BLaER1 treated with 17β-estradiol and CSF1 and Interleukin-3, amounts not matched to agents 10 nM and 100 nM (cell line): ENCODE data around the gene NFS1.

ENCODE experiments used
- H3K27ac ChIP-seq, 11 experiments: shearing (Covaris generic); formaldehyde crosslinking; 2 replicates each; pipeline ENCODE4 v1.8.1; 2022
- H3K27me3 ChIP-seq, 11 experiments: shearing (Covaris generic); formaldehyde crosslinking; 2 replicates each; pipeline ENCODE4 v1.8.1; 2022
- H3K36me3 ChIP-seq, 11 experiments: shearing (Covaris generic); formaldehyde crosslinking; 2 replicates each; pipeline ENCODE4 v1.8.1; 2022
- H3K4me1 ChIP-seq, 10 experiments: shearing (Covaris generic); formaldehyde crosslinking; 2 replicates each; pipeline ENCODE4 v1.8.1; 2022
- H3K4me2 ChIP-seq, 11 experiments: shearing (Covaris generic); formaldehyde crosslinking; 2 replicates each; pipeline ENCODE4 v1.8.1; 2022
- H3K4me3 ChIP-seq, 10 experiments: shearing (Covaris generic); formaldehyde crosslinking; 2 replicates each; pipeline ENCODE4 v1.8.1; 2022
- H3K9ac ChIP-seq, 11 experiments: shearing (Covaris generic); formaldehyde crosslinking; 2 replicates each; pipeline ENCODE4 v1.8.1; 2022
- H3K9me3 ChIP-seq, 11 experiments: shearing (Covaris generic); formaldehyde crosslinking; replicated peaks in 1 of 11; 2 replicates each; pipeline ENCODE4 v1.8.1; 2022
- H4K20me1 ChIP-seq, 11 experiments: shearing (Covaris generic); formaldehyde crosslinking; 2 replicates each; pipeline ENCODE4 v1.8.1; 2022
- Cebpa-rat ChIP-seq, 11 experiments: shearing (Covaris generic); IDR thresholded peaks; 2 replicates each; pipeline ENCODE4 v1.8.1; 2022

NFS1 gene

GRCh38 chr20:35738410-35739179, 39.4 kb upstream of the NFS1 start:
- Histone ChIP-seq H4K20me1 (peaks cover 77 to 79% (median 78%) of the 10 kb centered on the region in 11 experiments), H3K9ac (peak overlapping the region in 3 of 11 experiments; percentile 44 to 61 (median 45); a peak in 5 of 22 replicates), H3K36me3 (peaks cover 72 to 76% (median 74%) of the 10 kb centered on the region in 11 experiments), H3K27ac (no peak overlapping the region), H3K4me3 (peak overlapping the region in 8 of 10 experiments; percentile 15 to 88 (median 36); a peak in 11 of 20 replicates), H3K9me3 (no peaks in the 10 kb centered on the region), H3K4me2 (peak overlapping the region; percentile 58 to 98 (median 89)), H3K4me1 (peaks cover 29 to 64% (median 43%) of the 10 kb centered on the region in 10 experiments), H3K27me3 (no peaks in the 10 kb centered on the region)
- TF ChIP-seq Cebpa-rat (IDR thresholded peaks at IDR 0.05), result no peak

- Histone ChIP-seq H3K9me3 (no peaks in the 10 kb centered on the region), H3K9ac (no peak overlapping the region), H4K20me1 (peaks cover 84 to 86% (median 85%) of the 10 kb centered on the region in 11 experiments), H3K27me3 (no peaks in the 10 kb centered on the region), H3K4me2 (peak overlapping the region; percentile 32 to 98 (median 83); a peak in 14 of 22 replicates), H3K27ac (no peak overlapping the region), H3K4me1 (peaks cover 22 to 62% (median 36%) of the 10 kb centered on the region in 10 experiments), H3K4me3 (peak overlapping the region in 3 of 10 experiments; percentile 28 to 41 (median 38); a peak in 4 of 20 replicates), H3K36me3 (peaks cover 79 to 83% (median 81%) of the 10 kb centered on the region in 11 experiments)
- TF ChIP-seq Cebpa-rat (IDR thresholded peaks at IDR 0.05), result no peak
Observed at GRCh38 chr20:35737865-35738333, 38.7 kb upstream of the NFS1 start.

- H3K27ac ChIP-seq, result no peak overlapping the region
Observed at GRCh38 chr20:35735826-35736470, 36.8 kb upstream of the NFS1 start.

GRCh38 chr20:35734777-35735649, 35.9 kb upstream of the NFS1 start:
- no peaks in the 10 kb centered on the region for H3K9me3 ChIP-seq
- peaks cover 14 to 69% (median 32%) of the 10 kb centered on the region in 10 experiments for H3K4me1 ChIP-seq
- peaks cover 99 to 100% (median 100%) of the 10 kb centered on the region in 11 experiments for H4K20me1 ChIP-seq
- H3K36me3 ChIP-seq, result peaks cover 99 to 100% (median 100%) of the 10 kb centered on the region in 11 experiments
- no peak for TF ChIP-seq Cebpa-rat (IDR thresholded peaks at IDR 0.05)
- H3K4me2 ChIP-seq, result peak overlapping the region in 3 of 11 experiments; percentile 9 to 38 (median 19); a peak in 3 of 22 replicates
- H3K27me3 ChIP-seq, result no peaks in the 10 kb centered on the region
- peak overlapping the region in 1 of 11 experiments; percentile 59; a peak in 1 of 22 replicates for H3K9ac ChIP-seq
- H3K4me3 ChIP-seq, result no peak overlapping the region
- H3K27ac ChIP-seq, result no peak overlapping the region

More at GRCh38 chr20:35735826-35736470, 36.8 kb upstream of the NFS1 start:
- no peak overlapping the region for H3K4me3 ChIP-seq
- peaks cover 98 to 100% (median 99%) of the 10 kb centered on the region in 11 experiments for H3K36me3 ChIP-seq
- H3K27me3 ChIP-seq, result no peaks in the 10 kb centered on the region
- H3K9ac ChIP-seq, result peak overlapping the region in 2 of 11 experiments; percentile 6 to 38; a peak in 1 of 22 replicates
- H3K4me1 ChIP-seq, result peaks cover 19 to 69% (median 36%) of the 10 kb centered on the region in 10 experiments
- no peak for TF ChIP-seq Cebpa-rat (IDR thresholded peaks at IDR 0.05)
- H3K4me2 ChIP-seq, result peak overlapping the region in 6 of 11 experiments; percentile 2 to 98 (median 14); a peak in 6 of 22 replicates
- H4K20me1 ChIP-seq, result peaks cover 99 to 100% (median 100%) of the 10 kb centered on the region in 11 experiments
- no peaks in the 10 kb centered on the region for H3K9me3 ChIP-seq

- TF ChIP-seq Cebpa-rat (IDR thresholded peaks at IDR 0.05), result no peak
- Histone ChIP-seq H3K9me3 (no peaks in the 10 kb centered on the region), H3K4me2 (peak overlapping the region in 3 of 11 experiments; percentile 9 to 38 (median 19); a peak in 4 of 22 replicates), H3K4me3 (no peak overlapping the region), H4K20me1 (peaks cover 100% of the 10 kb centered on the region in 11 experiments), H3K4me1 (peaks cover 7 to 66% (median 29%) of the 10 kb centered on the region in 10 experiments), H3K36me3 (peaks cover 99 to 100% (median 100%) of the 10 kb centered on the region in 11 experiments), H3K27me3 (no peaks in the 10 kb centered on the region), H3K9ac (peak overlapping the region in 1 of 11 experiments; percentile 59; a peak in 2 of 22 replicates), H3K27ac (no peak overlapping the region)
Observed at GRCh38 chr20:35734374-35734773, 35.2 kb upstream of the NFS1 start.

- H3K36me3 ChIP-seq, result peaks cover 100% of the 10 kb centered on the region in 11 experiments
- no peak for TF ChIP-seq Cebpa-rat (IDR thresholded peaks at IDR 0.05)
- no peaks in the 10 kb centered on the region for H3K9me3 ChIP-seq
- H3K4me3 ChIP-seq, result no peak overlapping the region
- peaks cover 100% of the 10 kb centered on the region in 11 experiments for H4K20me1 ChIP-seq
- no peak overlapping the region for H3K9ac ChIP-seq
- no peak overlapping the region for H3K27ac ChIP-seq
- peaks cover 0 to 49% (median 13%) of the 10 kb centered on the region in 10 experiments; a peak in 12 of 20 replicates for H3K4me1 ChIP-seq
- H3K4me2 ChIP-seq, result no peak overlapping the region
- no peaks in the 10 kb centered on the region for H3K27me3 ChIP-seq
Observed at GRCh38 chr20:35732644-35732982, 33.5 kb upstream of the NFS1 start.

GRCh38 chr20:35731862-35732643, 32.9 kb upstream of the NFS1 start:
- no peak overlapping the region for H3K27ac ChIP-seq
- H3K4me1 ChIP-seq, result peaks cover 0 to 44% (median 8%) of the 10 kb centered on the region in 10 experiments; a peak in 12 of 20 replicates
- H3K9ac ChIP-seq, result no peak overlapping the region
- no peaks in the 10 kb centered on the region for H3K9me3 ChIP-seq
- no peak overlapping the region for H3K4me2 ChIP-seq
- no peaks in the 10 kb centered on the region for H3K27me3 ChIP-seq
- H4K20me1 ChIP-seq, result peaks cover 100% of the 10 kb centered on the region in 11 experiments
- no peak for TF ChIP-seq Cebpa-rat (IDR thresholded peaks at IDR 0.05)
- peaks cover 100% of the 10 kb centered on the region in 11 experiments for H3K36me3 ChIP-seq
- H3K4me3 ChIP-seq, result no peak overlapping the region

GRCh38 chr20:35731469-35731788, 32.3 kb upstream of the NFS1 start:
- Histone ChIP-seq H4K20me1 (peaks cover 100% of the 10 kb centered on the region in 11 experiments), H3K9ac (no peak overlapping the region), H3K9me3 (no peaks in the 10 kb centered on the region), H3K4me1 (peaks cover 0 to 38% (median 4%) of the 10 kb centered on the region in 10 experiments; a peak in 9 of 20 replicates), H3K27ac (no peak overlapping the region), H3K4me2 (no peak overlapping the region), H3K27me3 (no peaks in the 10 kb centered on the region), H3K36me3 (peaks cover 100% of the 10 kb centered on the region in 11 experiments), H3K4me3 (no peak overlapping the region)
- TF ChIP-seq Cebpa-rat (IDR thresholded peaks at IDR 0.05), result no peak
